Gastroesophageal sphincter (tissue), 3 donors: Measurements from ENCODE around the gene TBC1D2B.

Experiments
- EP300 ChIP-seq: sonication (generic); formaldehyde crosslinking; IDR thresholded peaks from one replicate; pipeline ENCODE4 v1.6.1; 2017; ENCODE audit warnings: antibody characterized with exemption, mild to moderate bottlenecking
- POLR2A ChIP-seq, 2 donors: fragments of 450-650 bp; IDR thresholded peaks; one replicate each; pipeline ENCODE4 v1.6.1; 2017; ENCODE audit warnings: antibody characterized with exemption in 2 of 2, mild to moderate bottlenecking in 2 of 2, moderate library complexity in 1 of 2
- TF ChIP-seq, protein P1 (sequence below), 4 experiments: fragments of 200-600 bp in 2 of 4; fragments of 450-650 bp in 2 of 4; sonication (generic) in 1 of 4; IDR thresholded peaks; one replicate each; pipeline ENCODE4 v1.5.1; 2017 to 2019; ENCODE audit warnings: antibody characterized with exemption in 4 of 4, mild to moderate bottlenecking in 2 of 4, moderate library complexity in 2 of 4

DNA sequence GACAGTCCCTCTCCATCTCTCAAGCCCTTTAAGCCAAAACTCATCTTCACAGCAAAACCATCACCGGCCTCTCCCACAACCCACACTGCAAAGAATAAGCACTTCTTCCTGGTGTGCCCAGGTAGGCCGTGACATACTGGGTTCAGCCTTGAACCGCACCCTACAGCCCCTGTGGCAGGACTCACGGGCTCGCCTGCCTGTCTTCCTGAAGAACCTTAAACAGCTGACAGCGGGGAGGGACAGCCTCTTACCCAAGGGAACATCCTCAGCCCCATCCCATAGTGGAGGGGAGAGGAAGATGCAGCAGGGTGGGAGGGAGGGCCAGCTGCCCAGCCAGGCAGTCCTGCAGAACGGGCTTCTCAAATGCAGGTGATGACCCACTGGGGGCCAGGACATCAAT is 40.2 kb downstream of the TBC1D2B start:
- no peak for TF ChIP-seq POLR2A (IDR thresholded peaks at IDR 0.05)
- TF ChIP-seq, protein P1, sequence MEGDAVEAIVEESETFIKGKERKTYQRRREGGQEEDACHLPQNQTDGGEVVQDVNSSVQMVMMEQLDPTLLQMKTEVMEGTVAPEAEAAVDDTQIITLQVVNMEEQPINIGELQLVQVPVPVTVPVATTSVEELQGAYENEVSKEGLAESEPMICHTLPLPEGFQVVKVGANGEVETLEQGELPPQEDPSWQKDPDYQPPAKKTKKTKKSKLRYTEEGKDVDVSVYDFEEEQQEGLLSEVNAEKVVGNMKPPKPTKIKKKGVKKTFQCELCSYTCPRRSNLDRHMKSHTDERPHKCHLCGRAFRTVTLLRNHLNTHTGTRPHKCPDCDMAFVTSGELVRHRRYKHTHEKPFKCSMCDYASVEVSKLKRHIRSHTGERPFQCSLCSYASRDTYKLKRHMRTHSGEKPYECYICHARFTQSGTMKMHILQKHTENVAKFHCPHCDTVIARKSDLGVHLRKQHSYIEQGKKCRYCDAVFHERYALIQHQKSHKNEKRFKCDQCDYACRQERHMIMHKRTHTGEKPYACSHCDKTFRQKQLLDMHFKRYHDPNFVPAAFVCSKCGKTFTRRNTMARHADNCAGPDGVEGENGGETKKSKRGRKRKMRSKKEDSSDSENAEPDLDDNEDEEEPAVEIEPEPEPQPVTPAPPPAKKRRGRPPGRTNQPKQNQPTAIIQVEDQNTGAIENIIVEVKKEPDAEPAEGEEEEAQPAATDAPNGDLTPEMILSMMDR (IDR thresholded peaks at IDR 0.05) = no peak
- TF ChIP-seq EP300 = no peak
